Mucosa of stomach (tissue), 1 donor: ENCODE data around the gene CDH4.

Experiments
- H3K27me3 ChIP-seq: one replicate; pipeline ENCODE4 v1.7.0; 2013; ENCODE audit warnings: mild to moderate bottlenecking, low read length; ENCODE audit not compliant: control insufficient read depth, insufficient read depth
- H3K36me3 ChIP-seq: one replicate; pipeline ENCODE4 v1.7.0; 2013; ENCODE audit warnings: low read length; ENCODE audit not compliant: control insufficient read depth, insufficient read depth
- H3K4me1 ChIP-seq: one replicate; pipeline ENCODE4 v1.7.0; 2013; ENCODE audit warnings: mild to moderate bottlenecking, low read length; ENCODE audit not compliant: control insufficient read depth, insufficient read depth
- H3K4me3 ChIP-seq: one replicate; pipeline ENCODE4 v1.7.0; 2013; ENCODE audit warnings: low read length
- H3K9ac ChIP-seq: one replicate; pipeline ENCODE4 v1.7.0; 2013; ENCODE audit warnings: mild to moderate bottlenecking, low read length, moderate library complexity
- H3K9me3 ChIP-seq: one replicate; pipeline ENCODE4 v1.7.0; 2013; ENCODE audit warnings: mild to moderate bottlenecking, low read length, moderate library complexity; ENCODE audit not compliant: control insufficient read depth
- donor health status: Pancreatic carcinoma.

Gene CDH4

DNA sequence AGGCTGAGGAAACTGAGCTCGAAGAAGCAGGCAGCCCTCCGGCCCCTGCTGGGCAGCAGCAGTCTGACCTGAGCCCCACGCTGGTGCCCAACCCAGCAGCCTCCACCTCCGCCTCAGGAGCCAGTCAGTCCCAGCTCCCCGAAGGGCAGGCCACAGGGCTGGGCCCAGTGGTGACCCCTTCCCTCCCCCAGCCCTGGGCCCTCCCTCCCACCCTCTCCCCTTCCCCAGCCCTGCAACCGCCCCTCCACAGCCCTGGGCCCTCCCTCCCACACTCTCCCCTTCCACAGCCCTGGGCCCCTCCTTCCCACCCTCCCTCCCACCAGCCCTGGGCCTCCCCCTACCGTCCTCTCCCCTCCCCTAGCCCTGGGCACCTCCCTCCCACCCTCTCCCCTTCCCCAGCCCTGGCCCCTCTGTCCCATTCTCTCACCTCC, 698.6 kb downstream of the CDH4 start:
- no peak overlapping the region for H3K9ac ChIP-seq
- H3K36me3 ChIP-seq = no peaks in the 10 kb centered on the region
- no peak overlapping the region for H3K4me3 ChIP-seq
- no peaks in the 10 kb centered on the region for H3K9me3 ChIP-seq
- H3K27me3 ChIP-seq = no peaks in the 10 kb centered on the region
- no peaks in the 10 kb centered on the region for H3K4me1 ChIP-seq

DNA sequence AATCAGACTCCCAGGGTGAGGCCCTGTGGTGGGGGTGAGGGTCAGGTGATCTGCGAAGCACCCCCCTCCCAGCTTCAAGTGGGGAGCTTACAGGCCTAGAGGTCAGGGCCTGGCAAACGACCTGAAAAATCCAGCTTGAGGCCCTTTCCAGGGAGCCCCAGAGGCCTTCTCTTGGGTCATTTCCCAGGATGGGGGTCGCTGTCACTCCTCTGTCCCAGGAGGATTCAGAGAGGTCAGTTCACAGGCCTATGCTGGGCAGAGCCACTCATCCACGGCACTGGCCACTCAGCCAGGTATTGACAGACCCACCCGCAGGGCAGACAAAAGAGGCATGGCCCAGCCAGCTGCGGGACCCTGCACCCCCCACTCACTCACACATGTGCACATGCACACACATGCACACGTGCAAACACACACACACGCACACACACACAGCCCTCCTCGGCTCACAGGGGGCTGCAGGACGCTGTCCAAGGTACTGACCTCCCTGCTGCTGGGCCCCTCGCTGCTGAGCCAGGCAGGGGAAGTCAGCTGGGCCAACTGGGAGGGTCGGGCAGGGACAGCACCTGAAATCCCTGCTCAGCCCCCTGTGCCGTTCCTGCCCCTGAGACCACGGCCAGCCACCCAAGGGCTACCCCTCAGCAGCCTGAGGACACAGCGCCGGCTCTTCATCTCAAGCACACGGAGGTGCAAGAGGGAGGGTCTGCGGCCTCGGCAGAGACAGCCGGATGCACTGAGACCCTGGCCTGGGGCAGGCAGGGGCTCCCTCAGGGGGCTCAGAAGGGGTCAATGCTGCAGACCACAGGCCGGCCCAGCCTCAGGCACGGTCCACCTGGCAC, 699.9 kb downstream of the CDH4 start:
- no peaks in the 10 kb centered on the region for H3K4me1 ChIP-seq
- no peaks in the 10 kb centered on the region for H3K36me3 ChIP-seq
- no peaks in the 10 kb centered on the region for H3K27me3 ChIP-seq
- no peak overlapping the region for H3K4me3 ChIP-seq
- H3K9me3 ChIP-seq = no peaks in the 10 kb centered on the region
- H3K9ac ChIP-seq = no peak overlapping the region

DNA sequence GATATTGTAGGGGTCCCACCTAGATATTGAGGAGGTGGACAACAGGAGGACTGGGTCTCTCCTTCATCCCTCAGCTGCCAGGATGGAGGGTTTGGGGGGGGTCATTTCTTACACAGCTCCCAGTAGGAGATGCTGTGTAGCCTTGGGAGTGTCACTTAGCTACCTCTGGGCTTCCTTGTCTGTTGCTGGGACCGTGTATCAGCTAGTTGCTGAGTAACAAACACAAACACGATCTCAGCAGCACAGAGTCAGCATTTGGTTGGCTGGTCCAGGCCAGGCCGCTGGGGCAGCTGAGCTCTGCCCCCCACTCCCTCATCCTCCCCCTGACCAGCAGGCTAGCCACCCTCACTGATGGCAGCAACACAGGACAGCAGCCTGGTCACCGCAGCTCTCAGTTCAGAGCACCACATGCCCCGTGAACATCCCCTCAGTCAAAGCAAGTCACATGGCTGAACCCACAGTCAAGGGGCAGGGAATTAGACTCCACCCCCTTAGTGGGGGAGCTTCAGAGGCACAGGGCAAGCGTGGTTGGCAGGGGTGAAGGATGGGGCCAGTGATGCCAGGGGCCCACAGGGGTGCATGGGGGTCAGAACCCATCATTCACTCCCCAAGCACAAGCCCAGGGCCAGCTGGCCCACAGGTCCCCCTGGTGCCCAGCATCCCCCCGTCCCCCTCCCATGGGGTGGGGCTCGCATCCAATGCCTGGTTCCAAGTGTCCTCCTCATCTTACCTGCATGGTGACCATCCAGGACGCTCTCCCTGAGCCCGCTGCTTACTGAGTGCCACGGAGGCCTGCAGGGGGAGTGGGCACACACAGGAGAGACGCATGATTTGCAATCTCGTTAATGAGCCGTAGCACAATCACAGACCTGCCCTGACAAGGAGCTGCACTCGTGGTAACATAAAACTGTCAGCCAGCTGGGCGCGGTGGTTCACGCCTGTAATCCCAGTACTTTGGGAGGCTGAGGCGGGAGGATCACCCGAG, 701.3 kb downstream of the CDH4 start:
- no peak overlapping the region for H3K4me3 ChIP-seq
- no peaks in the 10 kb centered on the region for H3K27me3 ChIP-seq
- H3K4me1 ChIP-seq = no peaks in the 10 kb centered on the region
- H3K9ac ChIP-seq = no peak overlapping the region
- H3K36me3 ChIP-seq = no peaks in the 10 kb centered on the region
- H3K9me3 ChIP-seq = no peaks in the 10 kb centered on the region

DNA sequence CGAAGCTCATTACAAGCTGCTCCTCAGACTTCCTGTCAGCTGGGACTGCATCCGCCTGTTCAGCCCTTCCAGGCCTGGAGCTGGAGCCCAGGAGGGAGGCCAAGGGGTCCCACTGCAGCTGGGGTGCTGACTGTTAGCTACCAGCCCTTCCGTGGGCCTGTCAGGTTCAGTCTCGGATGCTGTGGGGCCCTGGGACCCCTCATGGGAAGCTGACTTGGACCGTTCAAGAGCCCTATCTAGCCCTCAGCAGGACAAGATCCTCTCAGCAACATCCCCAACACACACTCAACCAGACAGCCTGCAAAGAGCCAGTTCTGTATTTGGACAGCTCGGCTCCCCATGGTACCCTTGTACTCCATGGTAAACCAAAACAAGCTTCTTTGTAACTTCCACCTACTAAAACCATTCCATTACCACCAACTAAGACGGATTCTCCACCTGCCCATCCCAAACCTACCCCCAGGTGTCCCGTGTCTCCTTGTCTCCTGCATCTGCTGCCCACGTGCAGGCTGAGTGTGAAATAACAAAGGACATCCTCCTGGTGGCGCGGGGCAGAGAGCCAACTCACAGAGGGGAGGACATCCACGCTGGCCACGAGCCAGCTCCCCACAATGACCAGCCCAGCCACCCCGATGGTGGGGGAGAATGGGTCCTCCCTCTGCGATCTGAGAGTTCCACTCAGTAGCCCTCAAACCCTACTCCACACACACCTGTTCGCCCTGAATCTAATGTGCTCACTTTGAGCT, 702.4 kb downstream of the CDH4 start:
- Histone ChIP-seq H3K36me3 (no peaks in the 10 kb centered on the region), H3K27me3 (no peaks in the 10 kb centered on the region), H3K4me1 (no peaks in the 10 kb centered on the region), H3K9me3 (no peaks in the 10 kb centered on the region), H3K4me3 (no peak overlapping the region), H3K9ac (no peak overlapping the region)

DNA sequence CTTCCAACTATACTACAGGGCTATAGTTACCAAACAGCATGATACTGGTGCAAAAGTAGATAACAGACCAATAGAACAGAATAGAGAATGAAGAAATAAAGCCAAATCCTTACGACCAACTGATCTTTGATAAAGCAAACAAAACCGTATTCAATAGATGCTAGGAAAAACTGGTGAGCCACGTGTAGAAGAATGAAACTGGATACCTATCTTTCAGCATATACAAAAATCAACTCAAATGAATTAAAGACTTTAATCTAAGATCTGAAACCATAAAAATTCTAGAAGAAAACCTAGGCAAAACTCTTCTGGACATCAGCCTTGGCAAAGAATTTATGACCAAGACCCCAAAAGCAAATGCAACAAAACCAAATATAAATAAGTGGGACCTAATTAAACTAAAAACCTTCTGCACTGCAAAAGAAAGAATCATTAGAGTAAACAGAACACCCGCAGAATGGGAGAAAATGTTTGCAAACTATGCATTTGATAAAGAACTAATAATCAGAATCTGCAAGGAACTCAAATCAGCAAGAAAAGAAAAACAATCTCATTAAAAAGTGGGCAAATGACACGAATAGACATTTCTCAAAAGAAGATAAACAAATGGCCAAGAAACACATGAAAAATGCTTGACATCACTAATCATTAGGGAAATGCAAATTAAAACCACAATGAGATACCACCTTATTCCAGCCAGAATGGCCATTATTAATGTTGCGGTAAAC, 703.8 kb downstream of the CDH4 start:
- H3K4me1 ChIP-seq = no peaks in the 10 kb centered on the region
- H3K36me3 ChIP-seq = no peaks in the 10 kb centered on the region
- no peak overlapping the region for H3K4me3 ChIP-seq
- H3K9ac ChIP-seq = no peak overlapping the region
- no peaks in the 10 kb centered on the region for H3K9me3 ChIP-seq
- no peaks in the 10 kb centered on the region for H3K27me3 ChIP-seq

DNA sequence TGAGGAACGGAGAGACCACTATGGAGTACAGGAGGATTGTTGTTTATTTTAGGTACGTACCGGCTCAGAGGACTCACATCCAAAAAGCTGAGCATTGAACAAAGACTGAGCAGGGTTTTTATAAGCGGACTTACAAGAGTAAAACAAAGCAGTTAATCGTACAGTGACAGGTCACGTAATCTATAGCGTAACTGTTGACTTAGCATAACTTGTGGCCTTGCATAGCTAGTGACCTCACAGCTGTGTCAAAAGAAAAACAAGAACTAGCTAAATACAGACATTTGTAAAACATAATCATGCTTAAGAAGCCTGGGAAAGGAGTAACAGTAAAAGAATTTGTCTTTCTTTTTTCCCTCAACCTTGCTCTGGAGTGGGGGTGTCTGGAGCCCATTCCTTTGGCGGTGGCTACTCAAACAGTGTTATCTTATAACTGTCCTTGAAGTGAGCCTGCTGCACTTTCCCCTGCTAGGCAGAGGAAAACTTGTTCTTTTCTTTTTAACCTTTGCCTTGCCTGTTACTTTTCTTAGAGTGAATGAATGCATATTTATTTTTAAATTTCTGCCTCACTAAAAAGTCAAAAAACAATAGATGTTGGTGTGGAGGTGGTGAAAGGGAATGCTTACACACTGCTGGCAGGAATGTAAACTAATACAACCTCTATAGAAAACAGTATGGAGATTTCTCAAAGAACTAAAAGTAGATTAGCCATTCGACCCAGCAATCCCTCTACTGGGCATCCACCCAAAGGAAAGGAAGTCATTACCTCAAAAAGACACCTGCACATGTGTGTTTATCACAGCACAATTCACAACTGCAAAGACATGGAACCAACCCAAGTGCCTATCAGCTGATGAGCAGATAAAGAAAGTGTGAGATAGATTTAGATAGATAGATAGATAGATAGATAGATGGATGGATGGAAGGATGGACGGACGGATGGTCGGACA, 704.6 kb downstream of the CDH4 start:
- H3K4me3 ChIP-seq = no peak overlapping the region
- no peaks in the 10 kb centered on the region for H3K9me3 ChIP-seq
- H3K36me3 ChIP-seq = no peaks in the 10 kb centered on the region
- no peaks in the 10 kb centered on the region for H3K27me3 ChIP-seq
- H3K4me1 ChIP-seq = no peaks in the 10 kb centered on the region
- no peak overlapping the region for H3K9ac ChIP-seq

DNA sequence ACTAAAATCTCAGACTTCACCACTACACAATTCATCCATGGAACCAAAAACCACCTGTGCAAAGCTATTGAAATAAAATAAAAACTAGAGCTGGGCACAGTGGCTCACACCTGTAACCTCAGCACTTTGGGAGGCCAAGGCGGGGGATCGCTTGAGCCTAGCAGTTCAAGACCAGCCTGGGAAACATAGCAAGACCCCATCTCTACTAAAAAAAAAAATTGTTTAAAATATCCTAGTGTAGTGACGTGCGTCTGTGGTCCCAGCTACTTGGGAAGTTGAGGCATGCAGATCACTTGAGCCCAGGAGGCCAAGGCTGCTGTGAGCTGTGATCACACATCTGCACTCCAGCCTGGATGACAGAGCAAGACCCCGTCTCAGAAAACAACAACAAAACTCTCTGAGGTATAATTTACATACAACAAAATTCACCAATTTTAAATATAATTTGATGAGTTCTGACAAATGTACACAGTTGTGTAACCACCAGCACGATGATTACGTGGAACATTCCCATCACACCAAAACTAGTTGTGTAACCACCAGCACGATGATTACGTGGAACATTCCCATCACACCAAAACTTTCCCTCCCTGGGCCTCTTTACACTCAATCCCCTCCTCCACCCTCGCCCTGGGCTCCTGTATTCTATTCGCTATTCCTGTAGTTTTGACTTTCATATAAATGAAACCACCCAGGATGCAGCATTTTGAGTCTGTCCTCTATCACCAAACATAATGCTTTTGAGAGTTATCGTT, 706.1 kb downstream of the CDH4 start:
- Histone ChIP-seq H3K27me3 (no peaks in the 10 kb centered on the region), H3K9ac (no peak overlapping the region), H3K9me3 (no peaks in the 10 kb centered on the region), H3K36me3 (no peaks in the 10 kb centered on the region), H3K4me1 (no peaks in the 10 kb centered on the region), H3K4me3 (no peak overlapping the region)

DNA sequence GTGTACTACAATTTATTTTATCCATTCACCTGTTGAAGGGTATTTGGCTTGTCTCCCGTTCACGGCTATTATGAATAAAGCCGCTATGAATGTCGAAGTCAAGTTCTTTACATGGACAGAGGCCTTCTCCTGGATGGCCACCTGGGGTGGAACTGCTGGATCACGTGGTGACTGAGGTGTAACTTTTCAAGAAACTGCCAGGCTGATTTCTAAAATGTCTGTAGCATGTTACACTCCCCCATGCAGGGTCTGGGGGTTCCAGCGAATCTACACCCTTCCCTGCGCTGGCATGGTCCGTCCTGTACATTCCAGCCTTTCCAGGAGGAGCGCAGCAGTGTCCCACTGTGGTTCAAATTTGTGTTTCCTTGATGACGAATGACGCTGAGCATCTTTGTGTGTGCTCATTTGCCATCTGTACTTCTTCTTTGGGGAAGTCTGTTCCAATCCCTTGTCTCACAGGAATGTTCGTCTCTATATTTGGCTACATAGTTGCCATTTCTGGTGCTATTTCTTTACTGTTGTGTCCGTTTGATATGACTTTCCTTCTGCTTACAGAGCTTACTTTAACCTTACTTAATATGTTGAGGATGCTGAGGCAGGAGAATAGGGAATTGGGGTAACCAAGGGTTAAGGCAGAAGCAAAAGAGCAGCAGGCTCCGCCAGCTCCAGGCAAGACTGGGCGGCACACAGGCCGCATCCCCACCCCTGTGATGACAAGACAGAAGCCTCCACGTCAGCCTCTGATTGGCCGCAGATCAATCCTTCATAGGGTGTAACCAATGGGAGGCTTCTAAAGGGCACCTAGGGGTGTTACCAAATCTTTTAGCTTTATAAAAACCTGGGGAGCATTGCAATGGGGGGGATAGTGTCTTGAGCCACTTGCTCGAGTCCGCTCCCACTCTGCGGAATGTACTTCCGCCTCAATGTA, 707.0 kb downstream of the CDH4 start:
- Histone ChIP-seq H3K9me3 (no peaks in the 10 kb centered on the region), H3K27me3 (no peaks in the 10 kb centered on the region), H3K36me3 (no peaks in the 10 kb centered on the region), H3K4me3 (no peak overlapping the region), H3K4me1 (no peaks in the 10 kb centered on the region), H3K9ac (no peak overlapping the region)

DNA sequence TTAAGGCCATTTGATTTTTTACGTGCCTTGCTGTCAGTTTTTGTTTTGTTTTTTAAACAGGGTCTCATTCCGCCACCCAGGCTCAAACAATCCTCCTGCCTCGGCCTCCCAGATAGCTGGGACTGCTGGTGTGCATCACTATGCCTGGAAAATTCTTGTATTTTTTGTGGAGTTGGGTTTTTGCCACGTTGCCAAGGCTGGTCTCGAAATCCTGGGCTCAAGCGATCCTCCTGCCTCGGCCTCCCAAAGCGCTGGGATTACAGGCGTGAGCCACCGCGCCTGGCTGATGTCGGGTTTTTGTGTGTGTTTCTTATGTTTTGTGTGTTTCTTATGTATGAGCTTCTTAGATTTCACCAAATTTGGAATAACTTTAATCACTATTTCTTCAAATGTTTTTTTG, 708.8 kb downstream of the CDH4 start:
- H3K9me3 ChIP-seq = no peaks in the 10 kb centered on the region

More for the DNA sequence above, 708.8 kb downstream of the CDH4 start:
- H3K9ac ChIP-seq = no peak overlapping the region
- H3K27me3 ChIP-seq = peaks cover 9% of the 10 kb centered on the region
- H3K4me3 ChIP-seq = no peak overlapping the region
- no peaks in the 10 kb centered on the region for H3K36me3 ChIP-seq
- H3K4me1 ChIP-seq = no peaks in the 10 kb centered on the region
